ENCODE data around the gene ZBTB20.

The ZBTB20 gene

GRCh38 chr3:114565216-114565615, 581.9 kb downstream of the ZBTB20 start:
- no peak overlapping the region for H3K4me3 ChIP-seq (replicated peaks; ENCODE audit: low read depth, low read length)
- no peak for DNase-seq (ENCODE audit: extremely low read depth, low read depth)

GRCh38 chr3:114563720-114564119, 583.4 kb downstream of the ZBTB20 start:
- H3K4me3 ChIP-seq (replicated peaks; ENCODE audit: low read depth, low read length): no peak overlapping the region
- no peak for TF ChIP-seq CTCF (IDR thresholded peaks at IDR 0.05; ENCODE audit: low read depth, low read length, missing control alignments)

More at GRCh38 chr3:114565216-114565615, 581.9 kb downstream of the ZBTB20 start:
- no peak for TF ChIP-seq CTCF (IDR thresholded peaks at IDR 0.05; ENCODE audit: low read depth, low read length, missing control alignments)

GRCh38 chr3:114562557-114562956, 584.5 kb downstream of the ZBTB20 start:
- H3K4me3 ChIP-seq (replicated peaks; ENCODE audit: low read depth, low read length): no peak overlapping the region
- no peak for DNase-seq (ENCODE audit: extremely low read depth, low read depth)
- no peak for TF ChIP-seq CTCF (IDR thresholded peaks at IDR 0.05; ENCODE audit: low read depth, low read length, missing control alignments)

More at GRCh38 chr3:114563720-114564119, 583.4 kb downstream of the ZBTB20 start:
- DNase-seq (ENCODE audit: extremely low read depth, low read depth): no peak

- no peak for TF ChIP-seq CTCF (IDR thresholded peaks at IDR 0.05; ENCODE audit: low read depth, low read length, missing control alignments)
- no peak for DNase-seq (ENCODE audit: extremely low read depth, low read depth)
- no peak overlapping the region for H3K4me3 ChIP-seq (replicated peaks; ENCODE audit: low read depth, low read length)
Observed at GRCh38 chr3:114558271-114558670, 588.8 kb downstream of the ZBTB20 start.

GRCh38 chr3:114557791-114558190, 589.3 kb downstream of the ZBTB20 start:
- no peak overlapping the region for H3K4me3 ChIP-seq (replicated peaks; ENCODE audit: low read depth, low read length)
- DNase-seq (ENCODE audit: extremely low read depth, low read depth): no peak

GRCh38 chr3:114556657-114557213, 590.4 kb downstream of the ZBTB20 start:
- no peak overlapping the region for H3K4me3 ChIP-seq (replicated peaks; ENCODE audit: low read depth, low read length)
- DNase-seq (ENCODE audit: extremely low read depth, low read depth): no peak
- TF ChIP-seq CTCF (IDR thresholded peaks at IDR 0.05; ENCODE audit: low read depth, low read length, missing control alignments): no peak

More at GRCh38 chr3:114557791-114558190, 589.3 kb downstream of the ZBTB20 start:
- TF ChIP-seq CTCF (IDR thresholded peaks at IDR 0.05; ENCODE audit: low read depth, low read length, missing control alignments): no peak

GRCh38 chr3:114554731-114555130, 592.4 kb downstream of the ZBTB20 start:
- TF ChIP-seq CTCF (IDR thresholded peaks at IDR 0.05; ENCODE audit: low read depth, low read length, missing control alignments): no peak
- no peak overlapping the region for H3K4me3 ChIP-seq (replicated peaks; ENCODE audit: low read depth, low read length)
- DNase-seq (ENCODE audit: extremely low read depth, low read depth): no peak

Data from HFF-Myc (cell line).